ENCODE measurements around the gene NKAIN2.

The NKAIN2 gene

GRCh38 chr6:124869416-124869815 is 1065.8 kb downstream of the NKAIN2 start:
- DNase-seq, result no peak

GRCh38 chr6:124870611-124871459 is 1067.2 kb downstream of the NKAIN2 start:
- DNase-seq, result peak; percentile 15

GRCh38 chr6:124872361-124873065 is 1068.8 kb downstream of the NKAIN2 start:
- no peak for DNase-seq

- no peak for DNase-seq
Measured at GRCh38 chr6:124873066-124873410, 1069.4 kb downstream of the NKAIN2 start.
